ENCODE measurements around the gene ATRN. TPM values are rescaled to one million over a fixed set of nuclear protein-coding genes. Genes with fewer than 3 reads are reported as not detected.

The ATRN gene
- polyA plus RNA-seq, 1 donor from 2014 or later, result 27.5 TPM

GRCh38 chr20:3459881-3460307 is 10.9 kb upstream of the ATRN start:
- H3K36me3 ChIP-seq (ENCODE audit: insufficient read depth, low read length), result no peaks in the 10 kb centered on the region
- H3K4me2 ChIP-seq (ENCODE audit: low read length), result no peak overlapping the region
- TF ChIP-seq TAF1 (IDR thresholded peaks at IDR 0.05; ENCODE audit: low read depth) (no peak), SMC3 (conservative IDR thresholded peaks at IDR 0.05; ENCODE audit: poor library complexity) (no peak), EZH2 (IDR thresholded peaks at IDR 0.05; ENCODE audit: borderline replicate concordance, insufficient read depth, low read length, poor library complexity, severe bottlenecking) (no peak), POLR2AphosphoS5 (IDR thresholded peaks at IDR 0.05) (no peak)
- H2AFZ ChIP-seq (ENCODE audit: low read depth, low read length), result no peak overlapping the region
- H4K20me1 ChIP-seq (ENCODE audit: insufficient read depth), result no peaks in the 10 kb centered on the region
- no peaks in the 10 kb centered on the region for H3K9me2 ChIP-seq (ENCODE audit: insufficient read depth, low read length)
- no peaks in the 10 kb centered on the region for H3K27me3 ChIP-seq (ENCODE audit: insufficient read depth, low read depth, low read length)
- H3K79me2 ChIP-seq (replicated peaks; ENCODE audit: insufficient read depth, low read length), result no peaks in the 10 kb centered on the region
- H3K27ac ChIP-seq (ENCODE audit: low read length), result peak overlapping the region; percentile 16
- no peak overlapping the region for H3K9ac ChIP-seq (ENCODE audit: low read length)
- H3F3A ChIP-seq (ENCODE audit: insufficient read depth, low read length, poor library complexity, severe bottlenecking), result no peaks in the 10 kb centered on the region
- H3K9me3 ChIP-seq (ENCODE audit: low read length), result no peaks in the 10 kb centered on the region
- no peak overlapping the region for H3K4me3 ChIP-seq (ENCODE audit: low read length)

- TF ChIP-seq EP300 (conservative IDR thresholded peaks at IDR 0.05; ENCODE audit: poor library complexity, severe bottlenecking), result peak; percentile 97
- no peak for TF ChIP-seq EZH2 (IDR thresholded peaks at IDR 0.05; ENCODE audit: borderline replicate concordance, insufficient read depth, low read length, poor library complexity, severe bottlenecking)
- TF ChIP-seq SMC3 (conservative IDR thresholded peaks at IDR 0.05; ENCODE audit: poor library complexity), result peak; percentile 45
- peak; percentile 81 for TF ChIP-seq POLR2AphosphoS5 (IDR thresholded peaks at IDR 0.05)
- no peak for TF ChIP-seq TAF1 (IDR thresholded peaks at IDR 0.05; ENCODE audit: low read depth)
- no peak for TF ChIP-seq REST (IDR thresholded peaks at IDR 0.05; ENCODE audit: borderline replicate concordance)
- peak; percentile 12 for TF ChIP-seq CTCF (IDR thresholded peaks at IDR 0.05; ENCODE audit: poor library complexity, severe bottlenecking)
- TF ChIP-seq RAD21 (conservative IDR thresholded peaks at IDR 0.05), result peak; percentile 27
- no peak for TF ChIP-seq MXI1 (conservative IDR thresholded peaks at IDR 0.05; ENCODE audit: poor library complexity, severe bottlenecking)
- Histone ChIP-seq H2AFZ (ENCODE audit: low read depth, low read length) (peak overlapping the region; percentile 37), H3K36me3 (ENCODE audit: insufficient read depth, low read length) (no peaks in the 10 kb centered on the region), H3K9me2 (ENCODE audit: insufficient read depth, low read length) (no peaks in the 10 kb centered on the region), H3K27me3 (ENCODE audit: insufficient read depth, low read depth, low read length) (no peaks in the 10 kb centered on the region), H3F3A (ENCODE audit: insufficient read depth, low read length, poor library complexity, severe bottlenecking) (no peaks in the 10 kb centered on the region), H3K9ac (ENCODE audit: low read length) (peak overlapping the region; percentile 65), H3K79me2 (replicated peaks; ENCODE audit: insufficient read depth, low read length) (no peaks in the 10 kb centered on the region), H3K27ac (ENCODE audit: low read length) (peak overlapping the region; percentile 97), H3K9me3 (ENCODE audit: low read length) (no peaks in the 10 kb centered on the region), H3K4me3 (ENCODE audit: low read length) (peak overlapping the region; percentile 58), H4K20me1 (ENCODE audit: insufficient read depth) (no peaks in the 10 kb centered on the region), H3K4me2 (ENCODE audit: low read length) (peak overlapping the region; percentile 60)
These were observed 9.5 kb upstream of the ATRN start for GRCh38 chr20:3461211-3461771.
